ENCODE data around the gene SMAGP.
"Not testable (repeated sequence)": the region's sequence is repeated elsewhere in the genome, so short reads cannot be mapped to it uniquely, and the experiment has no call there.

The SMAGP gene

DNA sequence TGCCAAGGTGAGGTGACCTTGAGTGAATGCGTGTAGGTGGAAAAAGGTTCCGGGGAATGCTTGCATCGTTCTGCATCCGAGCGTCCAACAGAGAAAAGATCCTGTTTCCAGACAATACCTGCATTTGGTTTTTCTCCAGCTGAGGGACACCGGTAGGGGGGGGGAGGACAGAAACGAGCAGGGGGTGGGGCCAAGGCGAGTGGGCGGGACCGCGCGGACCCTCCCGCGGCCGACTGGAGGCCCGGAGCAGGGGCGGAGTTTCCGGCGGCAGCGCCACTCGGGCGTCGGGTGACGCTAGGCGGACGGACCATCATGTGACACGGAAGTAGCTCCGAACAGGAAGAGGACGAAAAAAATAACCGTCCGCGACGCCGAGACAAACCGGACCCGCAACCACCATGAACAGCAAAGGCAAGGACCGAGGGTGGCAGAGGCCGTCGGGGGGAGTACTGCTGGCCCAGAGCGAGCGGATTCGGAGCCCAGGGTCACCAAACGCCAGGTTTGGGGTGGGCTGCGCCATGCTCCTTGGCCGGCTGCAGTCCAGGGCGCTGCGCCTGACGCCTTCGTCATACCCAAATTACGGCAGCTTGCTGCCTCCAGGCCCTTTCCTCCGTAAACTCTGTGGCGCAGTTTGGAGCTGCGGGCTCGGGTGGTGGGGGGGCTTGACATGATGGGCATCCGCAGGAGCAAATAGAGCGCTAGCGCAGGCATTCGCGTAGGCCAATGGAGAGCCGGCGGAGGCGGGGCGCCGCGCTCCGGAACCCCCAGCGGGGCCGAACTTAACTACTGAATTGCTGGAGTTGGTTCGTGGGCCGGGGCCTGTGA, 31.5 kb downstream of the SMAGP start, which contains the start of gene DAZAP2:
DAZAP2 (plus strand) TSS at position 317 of the 825 bp plus-strand sequence; CDS start at position 399, 82 bp downstream.
- peaks cover 10% of the 10 kb centered on the region for H3K79me2 ChIP-seq (ENCODE audit: control insufficient read depth, insufficient read depth, low read length, unreplicated experiment)
- peaks cover 10% of the 10 kb centered on the region; the same call in 1 of the 2 replicates for H3K36me3 ChIP-seq (ENCODE audit: insufficient read depth, low read length)
- no peaks in the 10 kb centered on the region for H3K27me3 ChIP-seq (ENCODE audit: insufficient read depth, low read length)
- peak within 1 kb of the TSS; percentile 88 for H3K4me3 ChIP-seq (ENCODE audit: low read depth, low read length)
- H3K4me1 ChIP-seq (ENCODE audit: control insufficient read depth, insufficient read depth, low read length, unreplicated experiment) = peaks cover 17% of the 10 kb centered on the region
- peak within 1 kb of the TSS; percentile 77 for H2AFZ ChIP-seq (ENCODE audit: low read length, unreplicated experiment)
- H3K27ac ChIP-seq (ENCODE audit: low read depth, low read length) = peak within 1 kb of the TSS; percentile 94

DNA sequence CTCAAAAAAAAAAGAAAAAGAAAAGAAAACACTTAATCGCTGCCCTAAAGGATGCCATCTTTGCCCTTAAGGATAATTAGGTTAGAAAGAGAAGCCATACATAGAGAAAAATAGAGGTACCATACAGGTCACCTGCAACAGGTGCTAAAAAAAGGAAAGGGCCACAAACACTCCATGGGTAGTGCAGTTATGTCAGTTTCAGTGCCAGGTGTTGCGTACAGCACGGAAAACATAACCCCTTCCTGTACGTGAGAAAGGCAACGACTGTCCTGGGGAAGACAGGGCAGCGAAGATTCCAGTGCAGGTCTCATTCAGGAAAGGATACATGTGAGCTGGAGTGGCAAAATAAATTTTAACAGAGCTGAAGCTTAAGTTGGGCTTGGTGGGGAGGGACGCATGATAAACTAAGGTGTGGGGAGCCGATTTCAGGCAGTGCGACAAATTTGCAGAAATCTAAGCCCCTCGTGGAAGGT, 32.1 kb downstream of the SMAGP start:
- Histone ChIP-seq H3K4me3 (ENCODE audit: low read depth, low read length) (peak overlapping the region; percentile 88), H2AFZ (ENCODE audit: low read length, unreplicated experiment) (peak overlapping the region; percentile 17)

DNA sequence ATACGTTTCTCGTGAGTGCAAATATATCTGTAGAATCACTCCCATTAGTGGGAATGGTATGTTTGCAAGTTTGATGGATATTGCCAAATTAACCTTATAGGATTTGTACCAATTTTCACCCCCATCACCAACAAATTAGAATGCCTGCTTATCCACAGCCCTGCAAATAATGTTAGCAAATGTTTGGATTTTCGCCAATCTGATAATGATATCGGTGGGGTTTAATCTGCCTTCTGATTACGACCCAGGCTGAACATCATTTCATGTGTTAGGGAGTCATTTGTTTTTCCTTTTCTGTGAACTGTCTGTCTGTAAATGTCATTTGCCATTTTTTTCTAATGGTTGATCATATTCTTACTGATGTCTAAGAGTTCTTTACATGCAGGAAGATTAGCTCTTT, 35.7 kb downstream of the SMAGP start:
- no peaks in the 10 kb centered on the region for H3K27me3 ChIP-seq (ENCODE audit: insufficient read depth, low read length)
- no peak overlapping the region for H2AFZ ChIP-seq (ENCODE audit: low read length, unreplicated experiment)
- no peak overlapping the region for H3K27ac ChIP-seq (ENCODE audit: low read depth, low read length)
- H3K79me2 ChIP-seq (ENCODE audit: control insufficient read depth, insufficient read depth, low read length, unreplicated experiment) = no peaks in the 10 kb centered on the region
- H3K36me3 ChIP-seq (ENCODE audit: insufficient read depth, low read length) = no peaks in the 10 kb centered on the region
- no peaks in the 10 kb centered on the region for H3K4me1 ChIP-seq (ENCODE audit: control insufficient read depth, insufficient read depth, low read length, unreplicated experiment)
- H3K4me3 ChIP-seq (ENCODE audit: low read depth, low read length) = no peak overlapping the region

More for the DNA sequence above, 32.1 kb downstream of the SMAGP start:
- peaks cover 17% of the 10 kb centered on the region for H3K4me1 ChIP-seq (ENCODE audit: control insufficient read depth, insufficient read depth, low read length, unreplicated experiment)
- H3K27me3 ChIP-seq (ENCODE audit: insufficient read depth, low read length) = no peaks in the 10 kb centered on the region
- no peak overlapping the region for H3K27ac ChIP-seq (ENCODE audit: low read depth, low read length)
- H3K36me3 ChIP-seq (ENCODE audit: insufficient read depth, low read length) = peaks cover 10% of the 10 kb centered on the region; the same call in 1 of the 2 replicates
- peaks cover 10% of the 10 kb centered on the region for H3K79me2 ChIP-seq (ENCODE audit: control insufficient read depth, insufficient read depth, low read length, unreplicated experiment)

DNA sequence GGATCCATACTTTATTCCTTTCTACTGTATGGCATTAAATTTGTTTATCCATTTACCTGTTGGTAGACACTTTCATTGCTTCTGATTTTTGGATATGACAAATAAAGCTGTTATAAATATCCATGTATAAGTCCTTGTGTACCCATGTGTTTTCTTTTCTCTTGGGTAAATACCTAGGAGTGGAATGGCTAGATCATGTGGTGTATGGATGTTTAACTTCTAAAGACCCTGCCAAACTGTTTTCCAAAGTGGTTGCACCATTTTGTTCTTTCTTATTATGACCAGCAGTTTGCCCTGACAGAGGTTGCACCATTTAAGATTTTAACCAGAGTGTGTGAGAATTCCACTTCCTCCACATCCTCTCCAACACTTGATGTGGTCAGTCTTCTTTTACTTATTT, 37.6 kb downstream of the SMAGP start:
- Histone ChIP-seq H3K79me2 (ENCODE audit: control insufficient read depth, insufficient read depth, low read length, unreplicated experiment) (no peaks in the 10 kb centered on the region), H3K4me1 (ENCODE audit: control insufficient read depth, insufficient read depth, low read length, unreplicated experiment) (no peaks in the 10 kb centered on the region), H2AFZ (ENCODE audit: low read length, unreplicated experiment) (no peak overlapping the region), H3K27ac (ENCODE audit: low read depth, low read length) (no peak overlapping the region), H3K36me3 (ENCODE audit: insufficient read depth, low read length) (no peaks in the 10 kb centered on the region), H3K4me3 (ENCODE audit: low read depth, low read length) (no peak overlapping the region), H3K27me3 (ENCODE audit: insufficient read depth, low read length) (no peaks in the 10 kb centered on the region)

DNA sequence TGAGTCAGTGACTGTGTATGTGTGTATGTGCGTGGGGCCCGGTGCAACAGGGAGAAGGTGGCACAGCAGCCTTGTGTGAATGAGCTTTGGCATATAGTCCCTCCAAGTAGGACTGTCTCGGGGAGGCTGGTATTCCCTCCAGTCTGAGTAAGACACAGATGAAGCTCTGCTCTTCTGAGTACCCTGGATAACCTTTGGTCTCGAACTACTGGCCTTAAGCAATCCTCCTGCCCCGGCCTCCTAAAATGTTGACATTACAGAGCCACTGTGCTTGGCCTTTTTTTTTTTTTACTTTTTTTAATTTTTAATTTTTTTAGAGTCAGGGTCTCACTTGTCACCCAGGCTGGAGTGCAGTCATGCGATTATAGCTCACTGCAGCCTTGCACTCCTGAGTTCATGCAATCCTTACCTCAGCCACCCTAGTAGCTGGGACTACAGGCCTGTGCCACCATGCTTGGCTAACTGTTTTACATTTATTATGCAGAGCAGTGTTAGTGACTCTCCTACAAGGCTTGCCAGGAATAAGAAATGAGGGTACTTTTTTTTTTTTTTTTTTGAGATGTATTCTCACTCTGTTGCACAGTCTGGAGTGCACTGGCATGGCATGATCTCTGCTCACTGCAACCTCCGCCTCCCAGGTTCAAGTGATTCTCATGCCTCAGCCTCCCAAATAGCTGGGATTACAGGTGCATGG, 41.0 kb downstream of the SMAGP start:
- H3K27me3 ChIP-seq (ENCODE audit: insufficient read depth, low read length) = no peaks in the 10 kb centered on the region
- H3K27ac ChIP-seq (ENCODE audit: low read depth, low read length) = no peak overlapping the region
- H3K79me2 ChIP-seq (ENCODE audit: control insufficient read depth, insufficient read depth, low read length, unreplicated experiment) = no peaks in the 10 kb centered on the region
- no peaks in the 10 kb centered on the region for H3K4me1 ChIP-seq (ENCODE audit: control insufficient read depth, insufficient read depth, low read length, unreplicated experiment)
- no peaks in the 10 kb centered on the region for H3K36me3 ChIP-seq (ENCODE audit: insufficient read depth, low read length)
- H3K4me3 ChIP-seq (ENCODE audit: low read depth, low read length) = no peak overlapping the region
- no peak overlapping the region for H2AFZ ChIP-seq (ENCODE audit: low read length, unreplicated experiment)

DNA sequence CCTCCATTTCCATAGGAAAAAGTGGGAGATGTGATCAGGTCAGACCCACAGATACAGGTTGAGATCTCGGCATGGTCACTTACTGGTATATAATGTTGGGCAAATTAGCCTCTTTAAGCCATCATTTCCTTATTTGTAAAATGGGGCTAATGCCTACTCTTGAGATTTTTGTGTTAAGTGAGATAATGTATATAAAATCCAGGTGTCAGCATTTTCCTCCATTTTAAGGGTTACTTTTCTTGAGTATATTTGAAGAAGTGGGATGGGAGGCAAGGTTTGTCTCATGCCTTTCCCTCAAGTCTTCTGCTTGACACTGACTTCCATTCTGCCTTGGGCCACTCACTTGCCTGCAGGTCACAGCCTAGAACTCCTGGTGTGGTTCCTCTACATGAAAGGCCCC, 42.3 kb downstream of the SMAGP start:
- Histone ChIP-seq H3K36me3 (ENCODE audit: insufficient read depth, low read length) (no peaks in the 10 kb centered on the region), H3K27me3 (ENCODE audit: insufficient read depth, low read length) (no peaks in the 10 kb centered on the region), H3K4me1 (ENCODE audit: control insufficient read depth, insufficient read depth, low read length, unreplicated experiment) (no peaks in the 10 kb centered on the region), H3K27ac (ENCODE audit: low read depth, low read length) (no peak overlapping the region), H3K79me2 (ENCODE audit: control insufficient read depth, insufficient read depth, low read length, unreplicated experiment) (no peaks in the 10 kb centered on the region), H3K4me3 (ENCODE audit: low read depth, low read length) (no peak overlapping the region), H2AFZ (ENCODE audit: low read length, unreplicated experiment) (no peak overlapping the region)

DNA sequence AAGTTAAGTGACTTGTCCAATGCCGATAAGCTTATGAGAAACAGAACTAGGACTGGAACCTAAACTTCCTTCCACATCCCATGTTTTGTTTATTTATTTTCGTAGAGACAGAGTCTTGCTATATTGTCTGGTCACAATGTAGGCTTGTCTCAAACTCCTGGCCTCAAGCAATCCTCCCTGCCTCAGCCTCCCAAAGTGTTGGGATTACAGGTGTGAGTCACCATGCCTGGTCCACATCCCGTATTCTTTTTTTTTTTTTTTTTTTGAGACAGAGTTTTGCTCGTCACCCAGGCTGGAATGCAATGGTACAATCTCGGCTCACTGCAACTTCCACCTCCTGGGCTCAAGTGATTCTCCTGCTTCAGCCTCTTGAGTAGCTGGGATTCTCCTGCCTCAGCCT, 43.1 kb downstream of the SMAGP start:
- not testable (repeated sequence) for H3K27ac ChIP-seq (ENCODE audit: low read depth, low read length); H3K4me3 ChIP-seq (ENCODE audit: low read depth, low read length); H3K36me3 ChIP-seq (ENCODE audit: insufficient read depth, low read length); H3K27me3 ChIP-seq (ENCODE audit: insufficient read depth, low read length); H2AFZ ChIP-seq (ENCODE audit: low read length, unreplicated experiment); H3K4me1 ChIP-seq (ENCODE audit: control insufficient read depth, insufficient read depth, low read length, unreplicated experiment); H3K79me2 ChIP-seq (ENCODE audit: control insufficient read depth, insufficient read depth, low read length, unreplicated experiment)

DNA sequence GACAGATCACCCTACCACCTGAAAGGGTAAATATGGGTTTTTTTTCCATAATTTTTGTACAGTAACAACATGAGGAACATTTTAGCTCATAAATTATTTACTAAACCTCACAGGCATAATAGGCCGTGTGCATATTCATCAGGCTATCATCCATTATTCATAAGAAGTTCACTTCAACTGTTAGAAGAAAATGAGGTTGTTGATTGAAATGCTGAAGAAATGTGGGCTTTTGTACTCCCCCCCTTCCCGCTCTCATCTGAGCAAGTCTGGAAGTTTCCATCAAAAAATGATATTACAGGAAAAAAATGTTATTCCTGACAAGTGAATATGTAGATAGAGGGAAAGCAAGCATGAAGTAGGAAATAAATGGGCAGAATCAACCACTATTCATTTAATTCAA, 44.4 kb downstream of the SMAGP start:
- Histone ChIP-seq H3K36me3 (ENCODE audit: insufficient read depth, low read length) (no peaks in the 10 kb centered on the region), H2AFZ (ENCODE audit: low read length, unreplicated experiment) (no peak overlapping the region), H3K4me1 (ENCODE audit: control insufficient read depth, insufficient read depth, low read length, unreplicated experiment) (no peaks in the 10 kb centered on the region), H3K79me2 (ENCODE audit: control insufficient read depth, insufficient read depth, low read length, unreplicated experiment) (no peaks in the 10 kb centered on the region), H3K4me3 (ENCODE audit: low read depth, low read length) (no peak overlapping the region), H3K27me3 (ENCODE audit: insufficient read depth, low read length) (no peaks in the 10 kb centered on the region), H3K27ac (ENCODE audit: low read depth, low read length) (no peak overlapping the region)

DNA sequence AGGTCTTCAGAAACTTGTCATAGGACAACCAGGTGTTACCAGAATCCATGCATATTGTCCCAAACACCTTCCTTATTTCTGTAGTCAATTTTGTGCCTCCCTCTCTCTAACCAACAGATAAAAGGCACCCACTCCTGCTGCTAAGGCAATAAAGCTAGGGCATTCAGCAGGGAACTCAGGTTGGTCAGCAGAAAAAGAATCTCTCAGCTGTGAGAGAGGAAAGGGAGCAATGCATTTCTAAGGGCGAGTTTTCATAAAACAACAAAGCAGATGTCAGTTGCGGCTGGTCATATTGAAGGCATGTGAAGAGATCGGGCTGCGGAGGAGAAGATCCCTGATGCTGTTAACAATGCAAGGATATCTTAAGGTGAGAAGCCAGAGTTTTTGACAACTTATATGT, 45.0 kb downstream of the SMAGP start:
- Histone ChIP-seq H3K27me3 (ENCODE audit: insufficient read depth, low read length) (no peaks in the 10 kb centered on the region), H3K4me1 (ENCODE audit: control insufficient read depth, insufficient read depth, low read length, unreplicated experiment) (no peaks in the 10 kb centered on the region), H3K36me3 (ENCODE audit: insufficient read depth, low read length) (no peaks in the 10 kb centered on the region), H2AFZ (ENCODE audit: low read length, unreplicated experiment) (no peak overlapping the region), H3K27ac (ENCODE audit: low read depth, low read length) (no peak overlapping the region), H3K4me3 (ENCODE audit: low read depth, low read length) (no peak overlapping the region), H3K79me2 (ENCODE audit: control insufficient read depth, insufficient read depth, low read length, unreplicated experiment) (no peaks in the 10 kb centered on the region)

DNA sequence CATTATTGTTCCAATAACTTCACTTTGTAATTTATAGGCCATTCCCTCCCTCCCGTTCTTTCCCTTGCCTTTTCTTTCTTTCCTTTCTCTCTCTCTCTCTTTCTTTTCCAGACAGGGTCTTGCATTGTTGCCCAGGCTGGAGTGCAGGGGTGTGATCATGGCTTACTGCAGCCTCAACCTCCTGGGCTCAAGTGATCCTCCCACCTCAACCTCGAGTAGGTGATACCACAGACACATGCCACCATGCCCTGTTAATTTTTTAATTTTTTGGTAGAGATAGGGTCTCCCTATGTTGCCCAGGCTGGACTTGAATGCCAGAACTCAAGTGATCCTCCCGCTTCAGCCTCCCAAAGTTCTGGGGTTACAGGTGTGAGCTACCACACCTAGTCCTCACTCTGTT, 45.6 kb downstream of the SMAGP start:
- Histone ChIP-seq H3K4me3 (ENCODE audit: low read depth, low read length) (no peak overlapping the region), H2AFZ (ENCODE audit: low read length, unreplicated experiment) (no peak overlapping the region), H3K27me3 (ENCODE audit: insufficient read depth, low read length) (no peaks in the 10 kb centered on the region), H3K4me1 (ENCODE audit: control insufficient read depth, insufficient read depth, low read length, unreplicated experiment) (no peaks in the 10 kb centered on the region), H3K27ac (ENCODE audit: low read depth, low read length) (no peak overlapping the region), H3K36me3 (ENCODE audit: insufficient read depth, low read length) (no peaks in the 10 kb centered on the region), H3K79me2 (ENCODE audit: control insufficient read depth, insufficient read depth, low read length, unreplicated experiment) (no peaks in the 10 kb centered on the region)

DNA sequence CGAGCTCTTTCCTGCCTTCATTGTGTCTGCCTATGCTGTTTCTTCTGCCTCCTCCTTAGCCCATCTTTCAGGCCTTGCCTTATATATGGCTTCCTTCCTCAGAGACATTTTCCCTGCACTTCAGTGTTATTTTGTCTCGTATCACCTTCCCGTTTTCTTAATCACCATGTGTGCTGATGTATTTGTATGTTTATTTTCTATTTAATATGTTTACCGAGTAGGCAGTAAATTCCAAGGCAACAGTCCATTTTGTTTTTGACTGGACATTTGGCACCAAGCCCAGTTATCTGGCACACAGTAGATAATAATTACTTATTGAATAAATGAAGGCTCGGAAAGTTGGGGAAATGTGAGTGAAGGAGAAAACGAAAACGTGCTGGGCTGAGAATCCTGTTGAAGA, 47.8 kb downstream of the SMAGP start:
- Histone ChIP-seq H3K4me3 (ENCODE audit: low read depth, low read length) (no peak overlapping the region), H3K27ac (ENCODE audit: low read depth, low read length) (no peak overlapping the region), H3K36me3 (ENCODE audit: insufficient read depth, low read length) (no peaks in the 10 kb centered on the region), H3K79me2 (ENCODE audit: control insufficient read depth, insufficient read depth, low read length, unreplicated experiment) (no peaks in the 10 kb centered on the region), H3K27me3 (ENCODE audit: insufficient read depth, low read length) (no peaks in the 10 kb centered on the region), H3K4me1 (ENCODE audit: control insufficient read depth, insufficient read depth, low read length, unreplicated experiment) (peaks cover 8% of the 10 kb centered on the region), H2AFZ (ENCODE audit: low read length, unreplicated experiment) (no peak overlapping the region)
